Transverse colon (tissue), 4 donors: ENCODE results near the gene JDP2. TPM values are rescaled to one million over a fixed set of nuclear protein-coding genes. Genes with fewer than 3 reads are reported as not detected.

Experiments used
- DNase-seq: peaks from one replicate; pipeline ENCODE4 v3.0.0-alpha.2; 2019
- H3K27ac ChIP-seq, 4 donors: fragments of 200-600 bp; sonication (generic); 2 replicates each; pipeline ENCODE4 v1.5.1; 2016 to 2018; ENCODE audit warnings: inconsistent platforms in 4 of 4
- H3K27me3 ChIP-seq: fragments of 200-600 bp; sonication (generic); 2 replicates; pipeline ENCODE4 v1.5.1; 2017; ENCODE audit warnings: inconsistent platforms
- H3K36me3 ChIP-seq, 4 donors: fragments of 200-600 bp; sonication (generic); 2 replicates each; pipeline ENCODE4 v1.5.1; 2017 to 2019; ENCODE audit warnings: inconsistent platforms in 4 of 4
- H3K4me1 ChIP-seq, 4 donors: fragments of 200-600 bp; sonication (generic); 2 replicates each; pipeline ENCODE4 v1.5.1; 2017 to 2020; ENCODE audit warnings: inconsistent platforms in 4 of 4
- H3K4me3 ChIP-seq, 4 donors: fragments of 200-600 bp; sonication (generic); 1 replicate in 1 of 4; 2 replicates in 3 of 4; pipeline versions ENCODE4 v1.5.1 to v1.6.1; 2017 to 2019; ENCODE audit warnings: inconsistent platforms in 4 of 4
- H3K9me3 ChIP-seq, 2 donors: fragments of 200-600 bp; sonication (generic); 2 replicates each; pipeline ENCODE4 v1.5.1; 2017 to 2019; ENCODE audit warnings: inconsistent platforms in 2 of 2
- EP300 ChIP-seq: sonication (generic); formaldehyde crosslinking; IDR thresholded peaks from one replicate; pipeline ENCODE4 v1.6.1; 2017; ENCODE audit warnings: antibody characterized with exemption, low read depth
- POLR2A ChIP-seq: fragments of 450-650 bp; IDR thresholded peaks from one replicate; pipeline ENCODE4 v1.6.1; 2016; ENCODE audit warnings: antibody characterized with exemption, mild to moderate bottlenecking, moderate library complexity
- POLR2AphosphoS5 ChIP-seq, 3 donors: sonication (generic); formaldehyde crosslinking; IDR thresholded peaks; one replicate each; pipeline ENCODE4 v1.6.1; 2016; ENCODE audit warnings: antibody characterized with exemption in 3 of 3
- WGBS, 2 donors: methylation state at CpG; one replicate each; pipeline ENCODE4 v1.1.5; 2018; ENCODE audit warnings: low coverage in 1 of 2; 5-methylcytosine and 5-hydroxymethylcytosine counted together
- in situ Hi-C, 4 donors: fragments of 200-750 bp; cut with MboI; loops; one replicate each; pipeline versions ENCODE4 v1.15.0 to v1.15.1; 2017; ENCODE audit warnings: low sequenced_read_pairs in 3 of 4, low pct_ligation_motif_present in 1 of 4, low pct_unique_long_range_greater_than_20kb in 1 of 4
- intact Hi-C: fragments of 100-400 bp; cut with DNase I; formaldehyde crosslinking; loops from one replicate; pipeline ENCODE4 v1.15.1; 2023; ENCODE audit warnings: low total_unique reads
- total RNA-seq, 4 donors: library from RNA; depleted of rRNA; stranded (reverse); fragments of >200 nt; gene quantifications; one replicate each; pipeline ENCODE4 v1.1.0, GENCODE V29; 2016
- TF ChIP-seq, protein P1 (sequence below), 5 experiments: fragments of 200-600 bp in 3 of 5; fragments of 450-650 bp in 2 of 5; sonication (generic) in 3 of 5; IDR thresholded peaks; 1 replicate in 2 of 5; 2 replicates in 3 of 5; pipeline ENCODE4 v1.5.1; 2016 to 2017; ENCODE audit warnings: antibody characterized with exemption in 5 of 5, inconsistent platforms in 3 of 5, mild to moderate bottlenecking in 2 of 5, moderate library complexity in 1 of 5

JDP2 gene, protein sequence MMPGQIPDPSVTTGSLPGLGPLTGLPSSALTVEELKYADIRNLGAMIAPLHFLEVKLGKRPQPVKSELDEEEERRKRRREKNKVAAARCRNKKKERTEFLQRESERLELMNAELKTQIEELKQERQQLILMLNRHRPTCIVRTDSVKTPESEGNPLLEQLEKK
- 100 to 1,000 TPM in 1 of 4 donors, 10 to 100 TPM in 3; 49.2 to 108 (median 57.8) TPM for total RNA-seq

DNA sequence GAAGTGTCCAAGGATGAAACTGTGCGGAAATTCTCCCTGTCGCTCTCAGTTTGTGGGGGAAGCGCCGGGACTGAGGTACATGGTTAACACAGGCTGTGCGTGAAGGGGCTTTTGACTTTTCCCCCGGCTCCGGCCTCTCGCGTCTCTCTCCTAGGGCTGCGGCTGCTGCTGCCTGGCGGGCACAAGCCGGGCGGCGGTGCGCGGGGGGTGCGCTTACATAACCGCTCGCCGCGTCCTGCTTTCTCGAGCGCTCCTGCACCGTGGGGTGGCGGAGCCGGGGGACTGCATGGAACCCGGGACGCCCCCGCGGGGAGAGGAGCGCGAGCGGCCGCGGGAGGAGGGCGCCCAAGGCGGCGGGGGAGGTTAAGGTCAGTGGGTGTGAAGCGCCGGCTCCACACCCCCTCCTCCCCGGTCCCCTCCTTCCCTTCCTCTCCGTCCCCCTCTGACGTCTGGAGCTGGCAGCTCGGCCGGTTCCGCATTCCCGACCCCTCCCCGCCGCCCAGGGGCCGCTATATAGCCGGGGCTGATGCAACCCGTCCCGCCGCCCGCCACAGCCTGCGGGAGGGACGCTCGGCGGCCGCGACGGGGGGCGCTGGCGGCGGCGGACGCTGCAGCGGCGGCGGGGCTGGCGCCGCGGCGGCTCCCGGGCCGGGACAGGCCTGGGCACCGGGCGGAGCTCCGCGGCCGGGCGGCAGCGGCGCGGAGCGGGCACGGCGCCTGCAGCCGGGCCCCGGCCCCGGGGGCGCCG is at the start of gene JDP2:
Gene JDP2, plus strand, starts transcription at position 541 of the 748 bp plus-strand sequence. CDS start 9,899 bp downstream, outside the sequence.
- Histone ChIP-seq H3K27me3 (no peaks in the 10 kb centered on the region), H3K27ac (peak within 1 kb of the TSS; percentile 90 to 95 (median 92)), H3K4me3 (peak within 1 kb of the TSS; percentile 69 to 93 (median 76)), H3K36me3 (no peaks in the 10 kb centered on the region), H3K4me1 (peaks cover 30 to 54% (median 44%) of the 10 kb centered on the region in 4 donors), H3K9me3 (no peaks in the 10 kb centered on the region)
- 1% methylated on average over 39 of the region's 93 CpGs; no CpG with 5 or more reads in 1 of the 2 donors for WGBS, 2 donors
- in situ Hi-C loops (no loop called here), intact Hi-C loops (no loop called here)
- peak; percentile 94 for DNase-seq
- TF ChIP-seq EP300: peak; percentile 5
- TF ChIP-seq POLR2A: peak; percentile 78
- peak; percentile 85 to 98 (median 97) for TF ChIP-seq POLR2AphosphoS5 (IDR thresholded peaks at IDR 0.05)
- TF ChIP-seq, protein P1, sequence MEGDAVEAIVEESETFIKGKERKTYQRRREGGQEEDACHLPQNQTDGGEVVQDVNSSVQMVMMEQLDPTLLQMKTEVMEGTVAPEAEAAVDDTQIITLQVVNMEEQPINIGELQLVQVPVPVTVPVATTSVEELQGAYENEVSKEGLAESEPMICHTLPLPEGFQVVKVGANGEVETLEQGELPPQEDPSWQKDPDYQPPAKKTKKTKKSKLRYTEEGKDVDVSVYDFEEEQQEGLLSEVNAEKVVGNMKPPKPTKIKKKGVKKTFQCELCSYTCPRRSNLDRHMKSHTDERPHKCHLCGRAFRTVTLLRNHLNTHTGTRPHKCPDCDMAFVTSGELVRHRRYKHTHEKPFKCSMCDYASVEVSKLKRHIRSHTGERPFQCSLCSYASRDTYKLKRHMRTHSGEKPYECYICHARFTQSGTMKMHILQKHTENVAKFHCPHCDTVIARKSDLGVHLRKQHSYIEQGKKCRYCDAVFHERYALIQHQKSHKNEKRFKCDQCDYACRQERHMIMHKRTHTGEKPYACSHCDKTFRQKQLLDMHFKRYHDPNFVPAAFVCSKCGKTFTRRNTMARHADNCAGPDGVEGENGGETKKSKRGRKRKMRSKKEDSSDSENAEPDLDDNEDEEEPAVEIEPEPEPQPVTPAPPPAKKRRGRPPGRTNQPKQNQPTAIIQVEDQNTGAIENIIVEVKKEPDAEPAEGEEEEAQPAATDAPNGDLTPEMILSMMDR (IDR thresholded peaks at IDR 0.05): peak in 4 of 5 experiments; percentile 29 to 47 (median 35)

DNA sequence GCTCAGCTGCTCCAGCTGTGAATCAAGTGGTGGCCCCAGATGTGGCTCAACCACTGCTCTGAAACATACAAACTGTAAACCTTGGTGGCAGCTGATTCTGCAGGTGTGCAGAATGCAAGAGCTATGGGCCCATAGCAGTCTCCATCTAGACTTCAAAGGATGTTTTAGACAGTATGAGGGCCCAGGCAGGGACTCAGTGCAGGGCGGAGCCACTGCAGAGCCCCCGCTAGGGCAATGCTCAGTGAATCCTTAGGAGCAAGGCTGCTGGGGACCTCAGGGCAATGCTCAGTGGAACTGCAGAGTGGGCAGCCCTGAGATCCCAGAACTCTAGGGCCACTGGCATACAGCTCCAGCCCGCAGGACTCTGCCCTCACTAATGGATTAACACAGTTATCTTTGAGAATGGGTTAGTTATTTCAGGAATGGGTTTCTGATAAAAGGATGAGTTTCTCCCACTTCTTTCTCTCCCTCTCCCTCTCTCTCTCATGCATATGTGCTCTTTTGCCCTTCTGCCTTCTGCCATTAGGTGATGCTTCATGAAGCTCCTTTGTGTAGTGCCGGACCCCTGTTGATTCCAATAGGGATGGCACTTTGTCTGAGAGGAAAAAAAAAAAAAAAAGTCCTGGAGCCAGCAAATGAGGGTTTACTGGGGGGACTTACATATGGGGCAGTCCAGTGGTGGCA is 48.4 kb upstream of the JDP2 start:
- Histone ChIP-seq H3K27me3 (no peaks in the 10 kb centered on the region), H3K4me3 (no peak overlapping the region), H3K36me3 (no peaks in the 10 kb centered on the region), H3K4me1 (no peaks in the 10 kb centered on the region), H3K27ac (no peak overlapping the region), H3K9me3 (no peaks in the 10 kb centered on the region)
- TF ChIP-seq POLR2A (no peak), EP300 (no peak), POLR2AphosphoS5 (IDR thresholded peaks at IDR 0.05) (no peak)
- TF ChIP-seq, protein P1 (IDR thresholded peaks at IDR 0.05): no peak
- DNase-seq: no peak
- in situ Hi-C loops: no loop called here
- intact Hi-C loops: no loop called here
- 86 to 97% methylated on average over 1 to 4 of the region's 4 CpGs for WGBS, 2 donors

DNA sequence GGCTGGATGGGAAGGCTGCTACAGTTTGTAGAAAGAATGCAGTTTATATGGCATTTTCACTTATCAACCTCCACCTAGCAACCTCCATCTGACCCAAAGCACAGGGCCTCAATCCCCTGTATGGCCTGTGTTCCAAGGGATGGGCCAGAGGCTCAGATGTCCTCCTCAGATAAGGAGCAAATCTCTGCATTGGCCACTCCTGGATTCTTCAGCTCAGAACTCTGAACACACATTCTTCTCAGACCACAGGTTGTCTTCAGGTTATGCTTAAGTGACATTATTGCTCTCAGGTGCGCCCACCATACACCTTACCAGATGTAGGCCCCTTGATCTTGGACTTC is 47.9 kb upstream of the JDP2 start:
- in situ Hi-C loops (no loop called here), intact Hi-C loops (no loop called here)
- Histone ChIP-seq H3K36me3 (no peaks in the 10 kb centered on the region), H3K4me1 (no peaks in the 10 kb centered on the region), H3K27ac (no peak overlapping the region), H3K27me3 (no peaks in the 10 kb centered on the region), H3K4me3 (no peak overlapping the region), H3K9me3 (no peaks in the 10 kb centered on the region)
- no peak for TF ChIP-seq EP300
- TF ChIP-seq POLR2AphosphoS5 (IDR thresholded peaks at IDR 0.05): no peak
- TF ChIP-seq, protein P1 (IDR thresholded peaks at IDR 0.05): no peak
- TF ChIP-seq POLR2A: no peak
- WGBS, 2 donors: 88% methylated on average over 1 of the region's 1 CpG; no CpG with 5 or more reads in 1 of the 2 donors
- no peak for DNase-seq

DNA sequence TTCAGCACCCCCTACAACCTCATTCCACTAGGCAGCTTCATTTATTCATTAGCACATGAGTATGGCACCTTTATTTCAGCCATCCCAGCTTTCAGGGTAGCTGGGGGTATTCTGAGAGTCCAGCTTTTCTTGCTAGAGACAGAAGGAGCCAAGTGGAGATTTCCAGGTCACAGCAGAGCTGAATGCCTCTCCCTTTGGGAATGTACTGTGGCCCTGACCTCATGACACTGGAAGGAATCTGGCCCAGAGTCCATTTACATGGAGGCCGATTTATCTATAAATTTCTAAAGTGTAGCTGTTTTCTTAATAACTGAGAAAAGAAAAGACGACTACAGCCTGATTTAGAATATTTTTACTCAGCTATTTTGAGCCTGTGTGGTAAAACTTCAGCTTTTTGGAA is 47.2 kb upstream of the JDP2 start:
- DNase-seq: no peak
- TF ChIP-seq, protein P1 (IDR thresholded peaks at IDR 0.05): no peak
- TF ChIP-seq EP300 (no peak), POLR2AphosphoS5 (IDR thresholded peaks at IDR 0.05) (no peak), POLR2A (no peak)
- no peaks in the 10 kb centered on the region for H3K4me1 ChIP-seq
- WGBS, 2 donors: 75 to 76% methylated on average over 2 of the region's 2 CpGs
- H3K4me3 ChIP-seq: no peak overlapping the region
- in situ Hi-C loops: no loop called here
- H3K27ac ChIP-seq: no peak overlapping the region
- H3K9me3 ChIP-seq: no peaks in the 10 kb centered on the region
- intact Hi-C loops: no loop called here
- no peaks in the 10 kb centered on the region for H3K36me3 ChIP-seq
- H3K27me3 ChIP-seq: no peaks in the 10 kb centered on the region
